Loucy (cell line): Measurements from ENCODE around the gene PDCD5.

Experiments used
- EZH2phosphoT487 ChIP-seq: fragments of 200-600 bp; IDR thresholded peaks from 2 replicates; pipeline ENCODE4 v1.6.1; 2018; ENCODE audit warnings: antibody characterized with exemption, mild to moderate bottlenecking, moderate library complexity, borderline replicate concordance
- TF ChIP-seq, protein P1 (sequence below): fragments of 200-600 bp; sonication (generic); conservative IDR thresholded peaks from 2 replicates; pipeline ENCODE4 v1.5.1; 2014; ENCODE audit warnings: mild to moderate bottlenecking, antibody characterized with exemption, low read length

DNA sequence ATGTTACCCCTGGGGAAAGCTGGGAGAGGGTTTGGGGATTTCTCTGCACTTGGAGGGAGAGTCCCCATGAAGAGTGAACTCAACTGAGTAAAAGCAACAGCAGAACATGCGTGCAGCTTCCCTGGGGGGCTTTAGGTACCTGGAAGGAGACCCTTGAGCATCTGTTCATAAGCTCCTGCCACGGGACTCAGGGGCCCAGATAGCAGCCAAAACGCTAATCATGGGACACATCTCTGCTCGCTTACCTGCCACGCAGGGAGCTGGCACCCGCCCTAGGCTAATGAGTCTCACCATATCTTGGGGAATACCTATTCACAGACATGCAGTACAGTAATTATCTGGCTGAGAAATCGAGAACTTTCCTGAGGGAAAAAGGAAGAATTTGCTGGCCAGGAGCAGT lies 33.9 kb downstream of the PDCD5 start:
- TF ChIP-seq, protein P1, sequence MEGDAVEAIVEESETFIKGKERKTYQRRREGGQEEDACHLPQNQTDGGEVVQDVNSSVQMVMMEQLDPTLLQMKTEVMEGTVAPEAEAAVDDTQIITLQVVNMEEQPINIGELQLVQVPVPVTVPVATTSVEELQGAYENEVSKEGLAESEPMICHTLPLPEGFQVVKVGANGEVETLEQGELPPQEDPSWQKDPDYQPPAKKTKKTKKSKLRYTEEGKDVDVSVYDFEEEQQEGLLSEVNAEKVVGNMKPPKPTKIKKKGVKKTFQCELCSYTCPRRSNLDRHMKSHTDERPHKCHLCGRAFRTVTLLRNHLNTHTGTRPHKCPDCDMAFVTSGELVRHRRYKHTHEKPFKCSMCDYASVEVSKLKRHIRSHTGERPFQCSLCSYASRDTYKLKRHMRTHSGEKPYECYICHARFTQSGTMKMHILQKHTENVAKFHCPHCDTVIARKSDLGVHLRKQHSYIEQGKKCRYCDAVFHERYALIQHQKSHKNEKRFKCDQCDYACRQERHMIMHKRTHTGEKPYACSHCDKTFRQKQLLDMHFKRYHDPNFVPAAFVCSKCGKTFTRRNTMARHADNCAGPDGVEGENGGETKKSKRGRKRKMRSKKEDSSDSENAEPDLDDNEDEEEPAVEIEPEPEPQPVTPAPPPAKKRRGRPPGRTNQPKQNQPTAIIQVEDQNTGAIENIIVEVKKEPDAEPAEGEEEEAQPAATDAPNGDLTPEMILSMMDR: no peak
- TF ChIP-seq EZH2phosphoT487: no peak
